ENCODE data around the gene PLEKHM2.

Gene PLEKHM2

GRCh38 chr1:15744122-15744679 lies 60.1 kb downstream of the PLEKHM2 start:
- DNase-seq: no peak

- DNase-seq: no peak
These were observed 63.3 kb downstream of the PLEKHM2 start for GRCh38 chr1:15747378-15747777.

GRCh38 chr1:15748264-15748663 lies 64.1 kb downstream of the PLEKHM2 start:
- DNase-seq: no peak

- no peak for DNase-seq
These were observed 64.7 kb downstream of the PLEKHM2 start for GRCh38 chr1:15748690-15749398.

- no peak for DNase-seq
These were observed 65.5 kb downstream of the PLEKHM2 start for GRCh38 chr1:15749399-15750291.

- DNase-seq: no peak
These were observed 66.8 kb downstream of the PLEKHM2 start for GRCh38 chr1:15750924-15751323.

GRCh38 chr1:15751717-15752116 lies 67.6 kb downstream of the PLEKHM2 start:
- DNase-seq: no peak

- DNase-seq: no peak
These were observed 69.7 kb downstream of the PLEKHM2 start for GRCh38 chr1:15753776-15754175.

- no peak for DNase-seq
These were observed 71.0 kb downstream of the PLEKHM2 start for GRCh38 chr1:15755021-15755645.

- DNase-seq: no peak
These were observed 71.5 kb downstream of the PLEKHM2 start for GRCh38 chr1:15755646-15756040.

GRCh38 chr1:15756143-15757015 lies 72.3 kb downstream of the PLEKHM2 start:
- no peak for DNase-seq

- no peak for DNase-seq
These were observed 73.0 kb downstream of the PLEKHM2 start for GRCh38 chr1:15757016-15757543.

GRCh38 chr1:15757575-15758342 lies 73.6 kb downstream of the PLEKHM2 start:
- no peak for DNase-seq

- DNase-seq: no peak
These were observed 74.3 kb downstream of the PLEKHM2 start, which contains the start of gene FBLIM1 for GRCh38 chr1:15758343-15758931. TSS of gene FBLIM1 (plus strand) at chr1:15758795. CDS start at chr1:15764984, 6,189 bp downstream.

GRCh38 chr1:15758953-15759661 lies 75.0 kb downstream of the PLEKHM2 start:
- DNase-seq: peak in 1 of 2 experiments; percentile 22

- DNase-seq: no peak
These were observed 76.5 kb downstream of the PLEKHM2 start for GRCh38 chr1:15760520-15761211.

- DNase-seq: no peak
These were observed 77.4 kb downstream of the PLEKHM2 start for GRCh38 chr1:15761366-15762128.

- no peak for DNase-seq
These were observed 78.4 kb downstream of the PLEKHM2 start for GRCh38 chr1:15762546-15762945.

All from activated T-cell treated with anti-CD3 and anti-CD28 coated beads, Interleukin-2, amount 50 U/mL, for 48 hours (primary cell).